ENCODE data around the gene DDR1.

Gene DDR1

DNA sequence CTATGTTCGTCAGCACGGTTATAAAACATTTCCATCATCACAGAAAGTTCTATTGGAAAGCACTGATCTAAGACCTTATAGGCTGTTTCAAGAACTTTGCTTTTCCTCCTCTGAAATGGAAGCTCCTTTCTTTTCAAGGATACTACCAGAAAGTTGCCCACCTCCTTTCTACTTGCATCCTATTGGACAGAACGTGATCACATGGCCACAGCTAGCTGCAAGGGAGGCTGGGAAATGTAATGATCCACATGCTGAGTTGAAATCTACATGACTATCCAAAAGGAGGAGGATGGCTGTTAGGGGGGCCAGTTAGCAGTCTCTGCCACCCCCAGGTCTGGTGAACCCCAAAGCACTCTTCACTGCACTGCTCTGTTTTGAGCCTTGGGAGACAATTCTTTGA lies 44.4 kb downstream of the DDR1 start:
- H3K27me3 Mint-ChIP-seq: no peaks in the 10 kb centered on the region
- H3K9me3 Mint-ChIP-seq: peaks cover 8% of the 10 kb centered on the region
- H3K27ac Mint-ChIP-seq: no peak overlapping the region
- H3K4me1 Mint-ChIP-seq (ENCODE audit: low read depth): no peaks in the 10 kb centered on the region
- H3K4me3 Mint-ChIP-seq: no peak overlapping the region
- H3K36me3 Mint-ChIP-seq (ENCODE audit: low read depth): peaks cover 43% of the 10 kb centered on the region

DNA sequence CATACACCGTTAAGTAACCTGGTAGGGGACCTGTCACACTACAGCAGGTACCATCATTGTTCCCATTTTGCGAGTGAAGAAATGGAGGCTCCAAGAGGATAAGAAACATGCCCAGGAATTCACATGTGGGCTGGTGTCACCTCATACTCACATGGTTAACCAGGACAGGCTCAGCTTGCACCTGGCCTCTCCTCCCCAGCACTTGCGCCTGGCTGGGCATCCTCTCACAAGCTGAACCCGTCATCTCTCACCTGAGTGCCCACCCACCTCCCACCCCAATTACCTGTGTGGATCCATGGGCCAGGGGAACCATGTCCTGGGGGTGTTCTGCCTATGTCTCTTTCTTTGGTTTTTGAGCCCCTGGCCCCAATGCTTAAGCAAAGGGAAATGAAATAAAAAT lies 46.2 kb downstream of the DDR1 start:
- Mint-ChIP-seq H3K36me3 (ENCODE audit: low read depth) (peaks cover 30% of the 10 kb centered on the region), H3K4me1 (ENCODE audit: low read depth) (no peaks in the 10 kb centered on the region), H3K4me3 (no peak overlapping the region), H3K27ac (no peak overlapping the region), H3K27me3 (no peaks in the 10 kb centered on the region), H3K9me3 (peaks cover 8% of the 10 kb centered on the region)

- Mint-ChIP-seq H3K27ac (no peak overlapping the region), H3K27me3 (no peaks in the 10 kb centered on the region), H3K4me3 (no peak overlapping the region), H3K4me1 (ENCODE audit: low read depth) (no peaks in the 10 kb centered on the region), H3K9me3 (peaks cover 8% of the 10 kb centered on the region), H3K36me3 (ENCODE audit: low read depth) (peaks cover 27% of the 10 kb centered on the region)
Measured at GRCh38 chr6:30931272-30931671, 47.0 kb downstream of the DDR1 start.

GRCh38 chr6:30931969-30932645 lies 47.8 kb downstream of the DDR1 start, which contains the start of gene SFTA2:
Gene SFTA2 (minus strand): TSS chr6:30932170. CDS start chr6:30932096, 74 bp downstream.
- H3K9me3 Mint-ChIP-seq: peaks cover 8% of the 10 kb centered on the region
- H3K4me3 Mint-ChIP-seq: no peak within 1 kb of the TSS
- H3K36me3 Mint-ChIP-seq (ENCODE audit: low read depth): peaks cover 20% of the 10 kb centered on the region
- H3K27me3 Mint-ChIP-seq: no peaks in the 10 kb centered on the region
- H3K27ac Mint-ChIP-seq: no peak within 1 kb of the TSS
- H3K4me1 Mint-ChIP-seq (ENCODE audit: low read depth): no peaks in the 10 kb centered on the region

DNA sequence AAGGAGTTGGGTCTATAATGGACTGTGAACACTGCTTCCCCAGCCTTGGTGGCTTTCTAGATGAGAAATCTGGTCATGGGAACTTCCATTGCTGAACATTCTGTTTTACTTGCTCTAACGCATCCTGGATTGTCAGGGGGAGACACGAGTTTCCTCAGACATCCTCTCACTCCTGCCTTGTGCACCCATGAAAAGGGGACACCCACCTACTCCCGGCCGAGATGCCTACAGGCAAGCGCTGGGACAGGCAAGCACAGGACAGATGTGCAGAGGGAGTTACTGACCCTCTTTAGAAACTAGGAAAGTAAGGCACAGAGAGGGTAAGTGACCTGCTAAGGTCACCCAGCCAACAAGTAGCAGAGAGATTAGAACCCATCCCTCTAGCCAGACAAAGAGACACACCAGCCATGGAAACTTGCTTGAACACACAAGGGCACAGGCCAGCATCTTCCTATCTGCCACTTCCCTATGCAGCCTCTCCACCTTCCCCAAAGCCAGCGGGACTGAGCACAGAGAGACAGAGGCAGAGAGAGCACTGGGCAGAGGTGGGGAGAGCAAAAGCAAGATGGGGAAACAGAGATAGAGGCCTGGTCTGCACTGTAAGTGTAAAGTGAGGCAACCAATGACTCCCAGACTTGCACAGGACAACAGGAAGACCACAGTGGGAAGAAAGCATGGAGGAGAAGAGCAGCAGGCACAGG lies 48.5 kb downstream of the DDR1 start:
- H3K4me3 Mint-ChIP-seq: no peak overlapping the region
- peaks cover 14% of the 10 kb centered on the region for H3K36me3 Mint-ChIP-seq (ENCODE audit: low read depth)
- no peaks in the 10 kb centered on the region for H3K4me1 Mint-ChIP-seq (ENCODE audit: low read depth)
- peaks cover 8% of the 10 kb centered on the region for H3K9me3 Mint-ChIP-seq
- H3K27me3 Mint-ChIP-seq: no peaks in the 10 kb centered on the region
- H3K27ac Mint-ChIP-seq: no peak overlapping the region

- Mint-ChIP-seq H3K4me1 (ENCODE audit: low read depth) (no peaks in the 10 kb centered on the region), H3K36me3 (ENCODE audit: low read depth) (no peaks in the 10 kb centered on the region), H3K9me3 (no peaks in the 10 kb centered on the region), H3K4me3 (no peak overlapping the region), H3K27ac (no peak overlapping the region), H3K27me3 (peaks cover 12% of the 10 kb centered on the region)
Measured at GRCh38 chr6:30935018-30935417, 50.7 kb downstream of the DDR1 start.

DNA sequence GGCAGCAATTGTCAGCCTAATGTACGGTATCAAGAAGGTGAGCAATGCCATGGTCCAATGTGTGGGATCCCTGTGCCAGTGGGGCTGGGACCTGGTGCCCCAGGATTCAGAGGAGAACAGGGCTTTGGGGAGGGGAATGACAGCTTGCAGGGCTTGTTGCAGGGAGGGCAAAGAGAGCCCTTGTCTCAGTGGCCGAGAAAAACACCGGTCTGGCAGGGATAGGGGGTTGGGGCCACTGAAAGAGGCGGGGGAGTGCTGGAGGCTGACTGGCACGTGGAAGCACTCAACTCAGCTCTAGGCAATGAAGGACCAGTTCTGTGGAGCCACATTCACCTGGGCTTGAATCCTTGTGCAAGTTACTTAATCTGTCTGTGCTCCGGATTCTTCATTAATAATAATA lies 52.9 kb downstream of the DDR1 start:
- Mint-ChIP-seq H3K27me3 (peaks cover 22% of the 10 kb centered on the region), H3K9me3 (no peaks in the 10 kb centered on the region), H3K4me1 (ENCODE audit: low read depth) (no peaks in the 10 kb centered on the region), H3K36me3 (ENCODE audit: low read depth) (no peaks in the 10 kb centered on the region), H3K4me3 (no peak overlapping the region), H3K27ac (no peak overlapping the region)

- Mint-ChIP-seq H3K27me3 (peaks cover 34% of the 10 kb centered on the region), H3K9me3 (no peaks in the 10 kb centered on the region), H3K4me1 (ENCODE audit: low read depth) (no peaks in the 10 kb centered on the region), H3K27ac (no peak overlapping the region), H3K4me3 (no peak overlapping the region), H3K36me3 (ENCODE audit: low read depth) (no peaks in the 10 kb centered on the region)
Measured at GRCh38 chr6:30938730-30939129, 54.4 kb downstream of the DDR1 start.

GRCh38 chr6:30939473-30939872 lies 55.2 kb downstream of the DDR1 start:
- H3K27me3 Mint-ChIP-seq: peaks cover 40% of the 10 kb centered on the region
- H3K9me3 Mint-ChIP-seq: no peaks in the 10 kb centered on the region
- no peak overlapping the region for H3K4me3 Mint-ChIP-seq
- no peaks in the 10 kb centered on the region for H3K36me3 Mint-ChIP-seq (ENCODE audit: low read depth)
- H3K27ac Mint-ChIP-seq: no peak overlapping the region
- no peaks in the 10 kb centered on the region for H3K4me1 Mint-ChIP-seq (ENCODE audit: low read depth)

DNA sequence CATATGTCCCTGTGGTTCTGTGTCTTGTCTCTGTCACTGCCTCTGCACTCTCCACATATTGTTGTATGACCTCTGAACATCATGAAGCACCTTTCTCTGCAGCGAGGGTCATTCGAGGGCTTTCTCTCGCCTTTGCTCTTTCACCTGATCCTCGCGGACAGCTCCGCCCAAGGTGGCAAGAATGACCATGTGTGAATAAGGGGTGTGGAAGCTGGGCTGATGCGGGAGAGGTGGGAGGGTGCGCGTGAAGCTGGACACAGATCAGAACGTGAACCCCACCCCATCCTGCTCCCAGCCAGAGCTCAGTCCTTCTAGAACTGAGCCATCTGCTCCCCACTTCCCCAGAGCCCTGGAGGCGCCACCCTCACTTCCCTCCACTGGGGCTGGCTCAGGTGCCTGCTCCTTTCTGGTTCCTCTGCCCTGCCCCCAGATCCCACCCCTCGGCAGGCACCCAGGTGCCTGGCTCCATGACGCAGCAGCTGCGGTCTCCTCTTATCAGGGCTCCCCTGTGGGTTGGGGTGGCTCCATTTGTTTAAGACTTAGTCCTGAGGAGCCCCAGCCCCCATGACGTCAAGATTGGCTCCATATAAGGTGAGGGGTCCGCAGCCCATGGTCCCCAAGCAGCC lies 56.2 kb downstream of the DDR1 start, which contains the start of gene MUCL3:
Gene MUCL3, plus strand, starts transcription at position 613 of the 626 bp plus-strand sequence. CDS start 27 bp downstream, outside the sequence.
- H3K36me3 Mint-ChIP-seq (ENCODE audit: low read depth): no peaks in the 10 kb centered on the region
- H3K4me1 Mint-ChIP-seq (ENCODE audit: low read depth): no peaks in the 10 kb centered on the region
- no peak within 1 kb of the TSS for H3K4me3 Mint-ChIP-seq
- H3K27ac Mint-ChIP-seq: no peak within 1 kb of the TSS
- peaks cover 45% of the 10 kb centered on the region for H3K27me3 Mint-ChIP-seq
- no peaks in the 10 kb centered on the region for H3K9me3 Mint-ChIP-seq

DNA sequence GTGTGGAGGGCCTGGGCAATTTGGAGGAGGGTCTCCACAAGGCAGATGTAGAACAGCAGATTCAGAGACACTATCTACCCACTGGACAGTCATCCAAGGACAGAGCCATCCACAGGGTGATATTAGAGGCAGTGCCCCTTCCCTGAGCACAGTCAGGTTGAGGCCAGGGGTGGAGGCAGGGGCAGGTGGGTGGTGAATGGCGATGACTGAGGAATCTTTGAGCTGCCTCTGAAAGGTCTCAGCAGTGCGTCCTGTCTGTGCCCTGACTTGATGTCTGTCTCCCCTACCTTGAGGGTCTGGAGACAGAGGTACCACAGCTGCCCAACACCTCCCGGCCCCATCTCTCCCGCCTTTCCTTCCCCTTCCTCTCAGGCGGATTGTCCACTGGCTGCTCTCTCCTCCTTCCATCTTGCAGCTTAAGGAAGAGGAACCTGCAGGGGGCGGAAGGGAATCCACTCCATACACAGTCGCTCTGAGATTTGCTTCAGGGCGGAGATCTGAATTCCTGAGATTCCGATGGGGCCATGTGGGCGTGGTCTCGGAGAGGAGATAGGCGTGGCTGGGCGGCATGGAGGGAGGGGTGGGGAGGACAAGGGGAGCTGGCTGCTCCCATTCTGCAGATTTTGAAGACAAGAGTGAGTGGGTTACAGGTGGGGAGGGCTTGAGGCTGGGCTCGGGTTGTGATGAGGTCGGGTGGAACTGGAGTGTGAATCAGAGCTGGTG lies 58.2 kb downstream of the DDR1 start:
- Mint-ChIP-seq H3K27ac (no peak overlapping the region), H3K27me3 (peaks cover 47% of the 10 kb centered on the region), H3K4me3 (no peak overlapping the region), H3K9me3 (no peaks in the 10 kb centered on the region), H3K36me3 (ENCODE audit: low read depth) (no peaks in the 10 kb centered on the region), H3K4me1 (ENCODE audit: low read depth) (no peaks in the 10 kb centered on the region)

- H3K36me3 Mint-ChIP-seq (ENCODE audit: low read depth): no peaks in the 10 kb centered on the region
- peaks cover 53% of the 10 kb centered on the region for H3K27me3 Mint-ChIP-seq
- no peak overlapping the region for H3K4me3 Mint-ChIP-seq
- H3K9me3 Mint-ChIP-seq: no peaks in the 10 kb centered on the region
- no peaks in the 10 kb centered on the region for H3K4me1 Mint-ChIP-seq (ENCODE audit: low read depth)
- H3K27ac Mint-ChIP-seq: no peak overlapping the region
Measured at GRCh38 chr6:30944051-30944450, 59.7 kb downstream of the DDR1 start.

DNA sequence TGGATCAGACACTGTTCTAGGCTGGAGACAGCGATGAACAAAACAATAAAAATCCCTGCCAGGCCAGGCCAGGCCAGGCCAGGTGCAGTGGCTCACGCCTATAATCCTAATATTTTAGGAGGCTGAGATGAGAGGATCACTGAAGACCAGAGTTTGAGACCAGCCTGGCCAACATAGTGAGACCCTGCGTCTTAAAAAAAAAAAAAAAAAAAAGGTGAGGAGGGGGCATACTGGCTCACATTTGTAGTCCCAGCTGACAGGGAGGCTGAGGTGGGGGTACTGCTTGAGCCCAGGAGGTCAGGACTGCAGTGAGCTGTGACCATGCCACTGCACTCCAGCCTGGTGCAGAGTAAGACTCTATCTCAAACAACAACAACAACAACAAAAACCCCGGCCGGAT lies 61.0 kb downstream of the DDR1 start:
- no peak overlapping the region for H3K27ac Mint-ChIP-seq
- no peaks in the 10 kb centered on the region for H3K4me1 Mint-ChIP-seq (ENCODE audit: low read depth)
- H3K36me3 Mint-ChIP-seq (ENCODE audit: low read depth): no peaks in the 10 kb centered on the region
- H3K27me3 Mint-ChIP-seq: peaks cover 51% of the 10 kb centered on the region
- H3K9me3 Mint-ChIP-seq: no peaks in the 10 kb centered on the region
- H3K4me3 Mint-ChIP-seq: no peak overlapping the region

- Mint-ChIP-seq H3K9me3 (no peaks in the 10 kb centered on the region), H3K36me3 (ENCODE audit: low read depth) (no peaks in the 10 kb centered on the region), H3K27ac (no peak overlapping the region), H3K27me3 (peaks cover 62% of the 10 kb centered on the region), H3K4me1 (ENCODE audit: low read depth) (peaks cover 6% of the 10 kb centered on the region), H3K4me3 (no peak overlapping the region)
Measured at GRCh38 chr6:30947231-30947630, 62.9 kb downstream of the DDR1 start.

DNA sequence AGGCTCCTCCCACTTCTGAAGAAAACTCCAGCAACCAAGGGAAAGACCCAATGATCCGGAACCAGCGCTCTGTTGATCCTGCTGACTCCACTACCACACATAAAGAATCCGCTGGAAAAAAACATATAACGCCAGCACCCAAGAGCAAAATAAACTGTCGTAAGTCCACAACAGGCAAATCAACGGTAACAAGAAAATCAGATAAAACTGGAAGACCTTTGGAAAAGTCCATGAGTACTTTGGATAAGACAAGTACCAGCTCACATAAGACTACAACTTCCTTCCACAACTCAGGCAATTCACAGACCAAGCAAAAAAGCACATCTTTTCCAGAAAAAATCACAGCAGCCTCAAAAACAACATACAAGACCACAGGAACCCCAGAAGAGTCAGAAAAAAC lies 64.5 kb downstream of the DDR1 start:
- peaks cover 63% of the 10 kb centered on the region for H3K27me3 Mint-ChIP-seq
- H3K27ac Mint-ChIP-seq: no peak overlapping the region
- H3K4me3 Mint-ChIP-seq: no peak overlapping the region
- H3K36me3 Mint-ChIP-seq (ENCODE audit: low read depth): no peaks in the 10 kb centered on the region
- no peaks in the 10 kb centered on the region for H3K9me3 Mint-ChIP-seq
- peaks cover 6% of the 10 kb centered on the region for H3K4me1 Mint-ChIP-seq (ENCODE audit: low read depth)

Measured in stimulated activated naive CD8-positive, alpha-beta T cell treated with anti-CD3 and anti-CD28 coated beads, Interleukin-15, Interleukin-2, amounts not matched to agents 100 ng/mL and 50 ng/mL, for 24 hours (primary cell).